GM23338 (cell line): ENCODE measurements around the gene MBL2. TPM values are rescaled to one million over a fixed set of nuclear protein-coding genes. Genes with fewer than 3 reads are reported as not detected.

Source experiments
- ATAC-seq: fragments of 200-7000 bp; cut with Tn5 transposase; 3 replicates; pipeline ENCODE4 v1.9.1; 2020
- DNase-seq: peaks from one replicate; pipeline ENCODE4 v3.0.0-alpha.2; 2015; ENCODE audit warnings: low spot score
- H2AFZ ChIP-seq: fragments of 200-600 bp; sonication (generic); 2 replicates; pipeline ENCODE4 v1.8.0; 2016; ENCODE audit warnings: antibody characterized with exemption, mild to moderate bottlenecking, moderate library complexity
- H3F3A ChIP-seq: fragments of 200-600 bp; sonication (generic); replicated peaks from 2 replicates; pipeline ENCODE4 v1.8.0; 2017; ENCODE audit warnings: antibody characterized with exemption, mixed run types, low read depth
- H3K27ac ChIP-seq: fragments of 200-600 bp; sonication (generic); 2 replicates; pipeline ENCODE4 v1.6.1; 2016; ENCODE audit warnings: low read depth
- H3K27me3 ChIP-seq: fragments of 200-600 bp; sonication (generic); 2 replicates; pipeline ENCODE4 v1.8.0; 2016; ENCODE audit warnings: mild to moderate bottlenecking, mixed run types, moderate library complexity; ENCODE audit not compliant: insufficient read depth
- H3K36me3 ChIP-seq: fragments of 200-600 bp; sonication (generic); 2 replicates; pipeline ENCODE4 v1.8.0; 2016; ENCODE audit warnings: mild to moderate bottlenecking; ENCODE audit not compliant: insufficient read depth
- H3K4me1 ChIP-seq: fragments of 200-600 bp; sonication (generic); 2 replicates; pipeline ENCODE4 v1.8.0; 2016; ENCODE audit warnings: mild to moderate bottlenecking, moderate library complexity; ENCODE audit not compliant: insufficient read depth
- H3K4me2 ChIP-seq: fragments of 200-600 bp; sonication (generic); 2 replicates; pipeline ENCODE4 v1.7.1; 2017; ENCODE audit warnings: mixed run types
- H3K4me3 ChIP-seq: fragments of 200-600 bp; sonication (generic); 2 replicates; pipeline ENCODE4 v1.6.1; 2016; ENCODE audit warnings: mixed run types
- H3K79me2 ChIP-seq: fragments of 200-600 bp; sonication (generic); replicated peaks from 2 replicates; pipeline ENCODE4 v1.8.0; 2017; ENCODE audit warnings: mild to moderate bottlenecking; ENCODE audit not compliant: insufficient read depth
- H3K9me2 ChIP-seq: fragments of 200-600 bp; sonication (generic); 2 replicates; pipeline ENCODE4 v1.8.0; 2017; ENCODE audit not compliant: insufficient read depth
- H4K20me1 ChIP-seq: fragments of 200-600 bp; sonication (generic); replicated peaks from 2 replicates; pipeline ENCODE4 v1.8.0; 2017; ENCODE audit warnings: mild to moderate bottlenecking; ENCODE audit not compliant: insufficient read depth
- H3K27ac Mint-ChIP-seq: 2 replicates; pipeline ENCODE4 v1.8.0; 2020; ENCODE audit warnings: inconsistent platforms, mild to moderate bottlenecking, moderate library complexity, mixed read lengths
- H3K27me3 Mint-ChIP-seq: 3 replicates; pipeline ENCODE4 v1.8.0; 2022; ENCODE audit warnings: low read depth, mild to moderate bottlenecking, moderate library complexity, mixed read lengths, inconsistent platforms; ENCODE audit not compliant: insufficient read depth, poor library complexity
- H3K36me3 Mint-ChIP-seq: 3 replicates; pipeline ENCODE4 v1.8.0; 2021; ENCODE audit warnings: low read depth, mild to moderate bottlenecking, inconsistent platforms, moderate library complexity, mixed read lengths
- H3K4me1 Mint-ChIP-seq: 3 replicates; pipeline ENCODE4 v1.8.0; 2020; ENCODE audit warnings: mild to moderate bottlenecking, inconsistent platforms, mixed read lengths
- H3K4me3 Mint-ChIP-seq: 3 replicates; pipeline ENCODE4 v1.8.0; 2021; ENCODE audit warnings: moderate library complexity, mild to moderate bottlenecking, inconsistent platforms, mixed read lengths
- H3K9me3 Mint-ChIP-seq: 3 replicates; pipeline ENCODE4 v1.8.0; 2020; ENCODE audit warnings: moderate library complexity, mild to moderate bottlenecking, inconsistent platforms, mixed read lengths
- CREB1 ChIP-seq: fragments of 250-450 bp; sonication (Bioruptor Pico); IDR thresholded peaks from 2 replicates; pipeline ENCODE4 v1.5.0; 2020; ENCODE audit warnings: low read depth, mild to moderate bottlenecking, moderate library complexity
- EZH2 ChIP-seq: fragments of 200-600 bp; sonication (generic); IDR thresholded peaks from one replicate; pipeline ENCODE4 v1.8.0; 2017; ENCODE audit warnings: antibody characterized with exemption, mild to moderate bottlenecking, low read depth; ENCODE audit not compliant: unreplicated experiment
- JUNB ChIP-seq: IDR thresholded peaks from one replicate; pipeline ENCODE4 v1.6.1; 2016; ENCODE audit warnings: antibody characterized with exemption; ENCODE audit not compliant: unreplicated experiment
- POLR2AphosphoS5 ChIP-seq: IDR thresholded peaks from 2 replicates; pipeline ENCODE4 v1.6.1; 2016; ENCODE audit warnings: antibody characterized with exemption, low read depth
- STAT1 ChIP-seq: IDR thresholded peaks from one replicate; pipeline ENCODE4 v1.6.1; 2016; ENCODE audit warnings: antibody characterized with exemption; ENCODE audit not compliant: unreplicated experiment
- ZNF114 ChIP-seq: fragments of 250-450 bp; sonication (Bioruptor Pico); IDR thresholded peaks from 2 replicates; pipeline ENCODE4 v1.5.0; 2020; ENCODE audit warnings: mild to moderate bottlenecking, moderate library complexity
- ZNF331 ChIP-seq: fragments of 250-450 bp; sonication (Bioruptor Pico); IDR thresholded peaks from 2 replicates; pipeline ENCODE4 v1.5.0; 2020; ENCODE audit warnings: low read depth, mild to moderate bottlenecking, moderate library complexity
- polyA plus RNA-seq: library from polyadenylated mRNA; unstranded; fragments of >200 nt; fragmentation: Nextera tagmentation; extraction: Ambion mirVana; gene quantifications from 2 replicates; pipeline ENCODE4 v1.2.1, GENCODE V29; 2016
- total RNA-seq: library from RNA; depleted of rRNA; stranded (reverse); fragments of >200 nt; shearing (Covaris generic); gene quantifications from 2 replicates; pipeline ENCODE4 v1.2.3, GENCODE V29; 2014
- TF ChIP-seq, protein P1 (sequence below): fragments of 250-450 bp; sonication (Bioruptor Pico); IDR thresholded peaks from 2 replicates; pipeline ENCODE4 v1.5.0; 2020; ENCODE audit warnings: mild to moderate bottlenecking, moderate library complexity
- TF ChIP-seq, protein P2 (sequence below): IDR thresholded peaks from one replicate; pipeline ENCODE4 v1.6.1; 2018; ENCODE audit warnings: antibody characterized with exemption; ENCODE audit not compliant: unreplicated experiment
- TF ChIP-seq, protein P3 (sequence below), 2 experiments: fragments of 200-600 bp in 1 of 2; sonication (generic) in 1 of 2; conservative IDR thresholded peaks; 2 replicates each; pipeline versions ENCODE4 v1.5.1 to v1.6.1; 2016 to 2017; ENCODE audit warnings: antibody characterized with exemption in 2 of 2, low read depth in 2 of 2, mild to moderate bottlenecking in 2 of 2, moderate library complexity in 1 of 2

Gene MBL2
- total and polyA plus RNA-seq, 2 experiments from 2014 or later: not detected

DNA sequence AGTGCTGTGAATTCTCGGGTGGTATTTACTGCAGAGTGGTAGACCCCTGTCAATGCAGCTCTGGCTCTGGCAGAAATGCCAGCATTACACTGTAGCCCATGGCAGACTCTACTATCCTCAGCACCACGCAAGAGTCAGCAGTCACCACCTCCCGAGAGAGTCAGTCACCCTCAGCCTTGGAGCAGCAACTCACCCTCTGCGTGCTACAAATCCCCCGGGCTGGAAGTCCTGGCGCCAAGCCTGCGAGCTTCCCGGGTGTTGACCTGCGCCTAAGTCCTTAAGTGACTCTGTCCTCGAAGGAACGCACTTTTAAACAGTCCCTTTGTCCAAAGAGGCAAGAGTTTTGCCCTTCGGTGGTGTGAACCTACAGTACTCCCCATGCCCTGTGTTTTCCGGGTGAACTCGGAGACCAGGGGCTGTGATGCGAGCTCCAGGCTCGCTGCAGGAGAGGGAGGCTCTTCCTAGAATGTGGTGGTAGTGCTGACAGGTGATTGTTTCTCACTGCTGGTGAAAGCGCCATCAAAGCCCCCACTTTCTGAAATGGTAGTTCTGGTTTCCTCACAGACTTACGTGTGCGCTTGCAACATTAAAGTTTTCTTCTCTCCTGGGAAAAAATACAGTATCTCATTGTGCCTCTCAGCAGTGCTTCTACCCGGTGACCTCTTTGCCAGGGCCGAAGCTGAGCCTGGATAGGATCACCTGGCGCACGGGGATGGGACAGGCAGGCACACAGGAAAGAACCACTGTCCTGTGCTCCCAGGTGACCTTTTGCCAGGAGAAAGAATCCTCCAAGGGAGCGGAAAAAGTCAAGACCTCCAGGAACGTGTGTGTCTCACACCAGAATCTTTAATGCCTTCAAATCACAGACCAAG, 33.1 kb upstream of the MBL2 start (continued):
- TF ChIP-seq, protein P1, sequence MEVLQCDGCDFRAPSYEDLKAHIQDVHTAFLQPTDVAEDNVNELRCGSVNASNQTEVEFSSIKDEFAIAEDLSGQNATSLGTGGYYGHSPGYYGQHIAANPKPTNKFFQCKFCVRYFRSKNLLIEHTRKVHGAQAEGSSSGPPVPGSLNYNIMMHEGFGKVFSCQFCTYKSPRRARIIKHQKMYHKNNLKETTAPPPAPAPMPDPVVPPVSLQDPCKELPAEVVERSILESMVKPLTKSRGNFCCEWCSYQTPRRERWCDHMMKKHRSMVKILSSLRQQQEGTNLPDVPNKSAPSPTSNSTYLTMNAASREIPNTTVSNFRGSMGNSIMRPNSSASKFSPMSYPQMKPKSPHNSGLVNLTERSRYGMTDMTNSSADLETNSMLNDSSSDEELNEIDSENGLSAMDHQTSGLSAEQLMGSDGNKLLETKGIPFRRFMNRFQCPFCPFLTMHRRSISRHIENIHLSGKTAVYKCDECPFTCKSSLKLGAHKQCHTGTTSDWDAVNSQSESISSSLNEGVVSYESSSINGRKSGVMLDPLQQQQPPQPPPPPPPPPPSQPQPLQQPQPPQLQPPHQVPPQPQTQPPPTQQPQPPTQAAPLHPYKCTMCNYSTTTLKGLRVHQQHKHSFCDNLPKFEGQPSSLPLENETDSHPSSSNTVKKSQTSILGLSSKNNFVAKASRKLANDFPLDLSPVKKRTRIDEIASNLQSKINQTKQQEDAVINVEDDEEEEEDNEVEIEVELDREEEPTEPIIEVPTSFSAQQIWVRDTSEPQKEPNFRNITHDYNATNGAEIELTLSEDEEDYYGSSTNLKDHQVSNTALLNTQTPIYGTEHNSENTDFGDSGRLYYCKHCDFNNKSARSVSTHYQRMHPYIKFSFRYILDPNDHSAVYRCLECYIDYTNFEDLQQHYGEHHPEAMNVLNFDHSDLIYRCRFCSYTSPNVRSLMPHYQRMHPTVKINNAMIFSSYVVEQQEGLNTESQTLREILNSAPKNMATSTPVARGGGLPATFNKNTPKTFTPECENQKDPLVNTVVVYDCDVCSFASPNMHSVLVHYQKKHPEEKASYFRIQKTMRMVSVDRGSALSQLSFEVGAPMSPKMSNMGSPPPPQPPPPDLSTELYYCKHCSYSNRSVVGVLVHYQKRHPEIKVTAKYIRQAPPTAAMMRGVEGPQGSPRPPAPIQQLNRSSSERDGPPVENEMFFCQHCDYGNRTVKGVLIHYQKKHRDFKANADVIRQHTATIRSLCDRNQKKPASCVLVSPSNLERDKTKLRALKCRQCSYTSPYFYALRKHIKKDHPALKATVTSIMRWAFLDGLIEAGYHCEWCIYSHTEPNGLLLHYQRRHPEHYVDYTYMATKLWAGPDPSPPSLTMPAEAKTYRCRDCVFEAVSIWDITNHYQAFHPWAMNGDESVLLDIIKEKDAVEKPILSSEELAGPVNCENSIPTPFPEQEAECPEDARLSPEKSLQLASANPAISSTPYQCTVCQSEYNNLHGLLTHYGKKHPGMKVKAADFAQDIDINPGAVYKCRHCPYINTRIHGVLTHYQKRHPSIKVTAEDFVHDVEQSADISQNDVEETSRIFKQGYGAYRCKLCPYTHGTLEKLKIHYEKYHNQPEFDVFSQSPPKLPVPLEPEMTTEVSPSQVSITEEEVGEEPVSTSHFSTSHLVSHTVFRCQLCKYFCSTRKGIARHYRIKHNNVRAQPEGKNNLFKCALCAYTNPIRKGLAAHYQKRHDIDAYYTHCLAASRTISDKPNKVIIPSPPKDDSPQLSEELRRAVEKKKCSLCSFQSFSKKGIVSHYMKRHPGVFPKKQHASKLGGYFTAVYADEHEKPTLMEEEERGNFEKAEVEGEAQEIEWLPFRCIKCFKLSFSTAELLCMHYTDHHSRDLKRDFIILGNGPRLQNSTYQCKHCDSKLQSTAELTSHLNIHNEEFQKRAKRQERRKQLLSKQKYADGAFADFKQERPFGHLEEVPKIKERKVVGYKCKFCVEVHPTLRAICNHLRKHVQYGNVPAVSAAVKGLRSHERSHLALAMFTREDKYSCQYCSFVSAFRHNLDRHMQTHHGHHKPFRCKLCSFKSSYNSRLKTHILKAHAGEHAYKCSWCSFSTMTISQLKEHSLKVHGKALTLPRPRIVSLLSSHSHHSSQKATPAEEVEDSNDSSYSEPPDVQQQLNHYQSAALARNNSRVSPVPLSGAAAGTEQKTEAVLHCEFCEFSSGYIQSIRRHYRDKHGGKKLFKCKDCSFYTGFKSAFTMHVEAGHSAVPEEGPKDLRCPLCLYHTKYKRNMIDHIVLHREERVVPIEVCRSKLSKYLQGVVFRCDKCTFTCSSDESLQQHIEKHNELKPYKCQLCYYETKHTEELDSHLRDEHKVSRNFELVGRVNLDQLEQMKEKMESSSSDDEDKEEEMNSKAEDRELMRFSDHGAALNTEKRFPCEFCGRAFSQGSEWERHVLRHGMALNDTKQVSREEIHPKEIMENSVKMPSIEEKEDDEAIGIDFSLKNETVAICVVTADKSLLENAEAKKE (CRISPR knock-in tag): no peak
- no peak for TF ChIP-seq JUNB
- no peak for TF ChIP-seq STAT1
- no peak for TF ChIP-seq POLR2AphosphoS5
- TF ChIP-seq ZNF114 (CRISPR knock-in tag): no peak

DNA sequence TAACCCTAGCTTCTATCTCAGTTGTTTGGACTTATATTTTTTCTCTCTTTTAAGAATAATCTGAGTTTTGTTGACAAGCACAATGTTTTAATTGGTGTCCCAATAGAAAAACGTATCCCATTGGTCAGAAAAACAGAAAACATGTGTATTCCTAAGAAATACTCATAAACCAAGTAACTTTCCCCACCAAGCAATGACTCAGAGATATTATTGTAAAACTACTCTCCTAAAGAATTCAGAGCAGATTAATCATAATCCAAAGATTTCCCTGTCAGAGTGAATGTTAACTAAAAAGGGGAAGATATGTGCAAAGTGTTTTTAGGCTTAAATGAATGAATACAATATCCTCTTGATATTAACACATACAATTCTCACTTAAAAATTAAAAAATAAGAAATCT, 29.4 kb upstream of the MBL2 start:
- Histone ChIP-seq H3K4me2 (no peak overlapping the region), H3K4me3 (no peak overlapping the region), H3K79me2 (no peaks in the 10 kb centered on the region), H3K27ac (no peak overlapping the region), H3F3A (no peaks in the 10 kb centered on the region), H3K27me3 (no peaks in the 10 kb centered on the region), H3K9me2 (no peaks in the 10 kb centered on the region), H2AFZ (no peak overlapping the region), H3K36me3 (no peaks in the 10 kb centered on the region), H3K4me1 (no peaks in the 10 kb centered on the region), H4K20me1 (no peaks in the 10 kb centered on the region)
- Mint-ChIP-seq H3K36me3 (no peaks in the 10 kb centered on the region), H3K27me3 (no peaks in the 10 kb centered on the region), H3K4me1 (no peaks in the 10 kb centered on the region), H3K27ac (no peak overlapping the region), H3K4me3 (no peak overlapping the region), H3K9me3 (no peaks in the 10 kb centered on the region)
- no peak for DNase-seq
- ATAC-seq: no peak
- TF ChIP-seq CREB1 (no peak), POLR2AphosphoS5 (no peak), EZH2 (no peak), ZNF331 (CRISPR knock-in tag) (no peak), STAT1 (no peak)
- TF ChIP-seq, protein P2, sequence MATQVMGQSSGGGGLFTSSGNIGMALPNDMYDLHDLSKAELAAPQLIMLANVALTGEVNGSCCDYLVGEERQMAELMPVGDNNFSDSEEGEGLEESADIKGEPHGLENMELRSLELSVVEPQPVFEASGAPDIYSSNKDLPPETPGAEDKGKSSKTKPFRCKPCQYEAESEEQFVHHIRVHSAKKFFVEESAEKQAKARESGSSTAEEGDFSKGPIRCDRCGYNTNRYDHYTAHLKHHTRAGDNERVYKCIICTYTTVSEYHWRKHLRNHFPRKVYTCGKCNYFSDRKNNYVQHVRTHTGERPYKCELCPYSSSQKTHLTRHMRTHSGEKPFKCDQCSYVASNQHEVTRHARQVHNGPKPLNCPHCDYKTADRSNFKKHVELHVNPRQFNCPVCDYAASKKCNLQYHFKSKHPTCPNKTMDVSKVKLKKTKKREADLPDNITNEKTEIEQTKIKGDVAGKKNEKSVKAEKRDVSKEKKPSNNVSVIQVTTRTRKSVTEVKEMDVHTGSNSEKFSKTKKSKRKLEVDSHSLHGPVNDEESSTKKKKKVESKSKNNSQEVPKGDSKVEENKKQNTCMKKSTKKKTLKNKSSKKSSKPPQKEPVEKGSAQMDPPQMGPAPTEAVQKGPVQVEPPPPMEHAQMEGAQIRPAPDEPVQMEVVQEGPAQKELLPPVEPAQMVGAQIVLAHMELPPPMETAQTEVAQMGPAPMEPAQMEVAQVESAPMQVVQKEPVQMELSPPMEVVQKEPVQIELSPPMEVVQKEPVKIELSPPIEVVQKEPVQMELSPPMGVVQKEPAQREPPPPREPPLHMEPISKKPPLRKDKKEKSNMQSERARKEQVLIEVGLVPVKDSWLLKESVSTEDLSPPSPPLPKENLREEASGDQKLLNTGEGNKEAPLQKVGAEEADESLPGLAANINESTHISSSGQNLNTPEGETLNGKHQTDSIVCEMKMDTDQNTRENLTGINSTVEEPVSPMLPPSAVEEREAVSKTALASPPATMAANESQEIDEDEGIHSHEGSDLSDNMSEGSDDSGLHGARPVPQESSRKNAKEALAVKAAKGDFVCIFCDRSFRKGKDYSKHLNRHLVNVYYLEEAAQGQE: no peak
- TF ChIP-seq, protein P3, sequence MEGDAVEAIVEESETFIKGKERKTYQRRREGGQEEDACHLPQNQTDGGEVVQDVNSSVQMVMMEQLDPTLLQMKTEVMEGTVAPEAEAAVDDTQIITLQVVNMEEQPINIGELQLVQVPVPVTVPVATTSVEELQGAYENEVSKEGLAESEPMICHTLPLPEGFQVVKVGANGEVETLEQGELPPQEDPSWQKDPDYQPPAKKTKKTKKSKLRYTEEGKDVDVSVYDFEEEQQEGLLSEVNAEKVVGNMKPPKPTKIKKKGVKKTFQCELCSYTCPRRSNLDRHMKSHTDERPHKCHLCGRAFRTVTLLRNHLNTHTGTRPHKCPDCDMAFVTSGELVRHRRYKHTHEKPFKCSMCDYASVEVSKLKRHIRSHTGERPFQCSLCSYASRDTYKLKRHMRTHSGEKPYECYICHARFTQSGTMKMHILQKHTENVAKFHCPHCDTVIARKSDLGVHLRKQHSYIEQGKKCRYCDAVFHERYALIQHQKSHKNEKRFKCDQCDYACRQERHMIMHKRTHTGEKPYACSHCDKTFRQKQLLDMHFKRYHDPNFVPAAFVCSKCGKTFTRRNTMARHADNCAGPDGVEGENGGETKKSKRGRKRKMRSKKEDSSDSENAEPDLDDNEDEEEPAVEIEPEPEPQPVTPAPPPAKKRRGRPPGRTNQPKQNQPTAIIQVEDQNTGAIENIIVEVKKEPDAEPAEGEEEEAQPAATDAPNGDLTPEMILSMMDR (conservative IDR thresholded peaks at IDR 0.05; ENCODE audit: low read depth in 2 of 2): no peak
